A549 (cell line): ENCODE measurements around the gene LMTK3. TPM values are rescaled to one million over a fixed set of nuclear protein-coding genes. Genes with fewer than 3 reads are reported as not detected.

ENCODE experiments used
- ATAC-seq, 2 experiments: fragments of 200-7000 bp in 1 of 2; fragments of >200 bp in 1 of 2; cut with Nextera tagmentation in 1 of 2; cut with Tn5 transposase in 1 of 2; 3 replicates each; pipeline versions ENCODE4 v1.8.0 to v1.9.1; 2018 to 2020; ENCODE audit warnings: mild to moderate bottlenecking in 1 of 2, moderate library complexity in 1 of 2
- CTCF ChIA-PET: fragments of 300-600 bp; sonication (Branson Sonifier 250); formaldehyde crosslinking; extraction: SDS; loops from one replicate; lab custom pipeline; 2021; ENCODE audit warnings: antibody characterized with exemption, inconsistent platforms; lab: Yijun Ruan, JAX
- POLR2A ChIA-PET: fragments of 350-600 bp; formaldehyde crosslinking; extraction: SDS; loops from one replicate; lab custom pipeline; 2021; ENCODE audit warnings: antibody characterized with exemption, inconsistent platforms; lab: Yijun Ruan, JAX
- DNase-seq, 2 experiments: peaks; one replicate each; pipeline versions ENCODE4 v3.0.0 to v3.0.0-alpha.2; 2011 to 2016; ENCODE audit warnings: low read depth in 1 of 2, low spot score in 1 of 2
- FAIRE-seq: peaks from 2 replicates; lab custom pipeline; 2011; peaks lifted over from hg19 to GRCh38; lab: Jason Lieb, UNC
- H3K27ac ChIP-seq, 2 experiments: fragments of >200 bp; sonication (Bioruptor Twin); formaldehyde crosslinking; 3 replicates each; pipeline ENCODE4 v1.5.1; 2016 to 2017
- H3K4me1 ChIP-seq: fragments of >200 bp; sonication (Bioruptor Twin); formaldehyde crosslinking; 3 replicates; pipeline ENCODE4 v1.6.1; 2016
- H3K4me2 ChIP-seq: fragments of >200 bp; sonication (Bioruptor Twin); formaldehyde crosslinking; 3 replicates; pipeline ENCODE4 v1.6.1; 2016
- H3K4me3 ChIP-seq: fragments of >200 bp; sonication (Bioruptor Twin); formaldehyde crosslinking; 3 replicates; pipeline ENCODE4 v1.5.1; 2016
- H3K9me3 ChIP-seq: fragments of >200 bp; sonication (Bioruptor Twin); formaldehyde crosslinking; 3 replicates; pipeline ENCODE4 v1.6.1; 2016
- BCL3 ChIP-seq: fragments of >200 bp; sonication (Bioruptor Twin); formaldehyde crosslinking; IDR thresholded peaks from 3 replicates; pipeline ENCODE4 v1.6.1; 2016
- BHLHE40 ChIP-seq: IDR thresholded peaks from 2 replicates; pipeline ENCODE4 v1.6.1; 2012; ENCODE audit warnings: low read depth, low read length, inconsistent platforms
- CHD4 ChIP-seq: fragments of 200-600 bp; sonication (generic); IDR thresholded peaks from 2 replicates; pipeline ENCODE4 v1.6.1; 2016; ENCODE audit warnings: antibody characterized with exemption, mild to moderate bottlenecking, borderline replicate concordance
- CTCF ChIP-seq: fragments of >200 bp; sonication (Bioruptor Twin); formaldehyde crosslinking; IDR thresholded peaks from 3 replicates; pipeline ENCODE4 v1.5.1; 2016
- EP300 ChIP-seq, 2 experiments: fragments of >200 bp; sonication (Bioruptor Twin); formaldehyde crosslinking; IDR thresholded peaks; 2 replicates in 1 of 2; 3 replicates in 1 of 2; pipeline ENCODE4 v1.6.1; 2016 to 2017
- ESRRA ChIP-seq: fragments of 150-350 bp; IDR thresholded peaks from 2 replicates; pipeline ENCODE4 v1.6.1; 2014; ENCODE audit warnings: mild to moderate bottlenecking, low read length, borderline replicate concordance
- JUNB ChIP-seq: fragments of >200 bp; sonication (Bioruptor Twin); formaldehyde crosslinking; IDR thresholded peaks from 2 replicates; pipeline ENCODE4 v1.6.1; 2016
- KDM1A ChIP-seq: fragments of 200-600 bp; sonication (generic); IDR thresholded peaks from 2 replicates; pipeline ENCODE4 v1.6.1; 2016; ENCODE audit warnings: low read depth, mild to moderate bottlenecking
- MAFK ChIP-seq: fragments of 450-650 bp; IDR thresholded peaks from 2 replicates; pipeline ENCODE4 v1.6.1; 2014; ENCODE audit not compliant: partially characterized antibody
- NFE2L2 ChIP-seq: fragments of 150-350 bp; conservative IDR thresholded peaks from 2 replicates; pipeline ENCODE4 v1.6.1; 2014; ENCODE audit warnings: low read length
- NPAS2 ChIP-seq: fragments of 250-450 bp; sonication (Bioruptor Pico); IDR thresholded peaks from 2 replicates; pipeline ENCODE4 v1.8.0; 2022; ENCODE audit warnings: mild to moderate bottlenecking, moderate library complexity, borderline replicate concordance
- POLR2AphosphoS2 ChIP-seq: conservative IDR thresholded peaks from 2 replicates; pipeline ENCODE4 v1.6.1; 2012; ENCODE audit warnings: low read length, improper control_type of control experiment, inconsistent platforms
- RARB ChIP-seq: fragments of 250-450 bp; sonication (Bioruptor Pico); IDR thresholded peaks from 2 replicates; pipeline ENCODE4 v1.8.0; 2021; ENCODE audit warnings: mild to moderate bottlenecking, moderate library complexity
- RCOR1 ChIP-seq: fragments of 150-350 bp; IDR thresholded peaks from 2 replicates; pipeline ENCODE4 v1.6.1; 2014; ENCODE audit warnings: antibody characterized with exemption, low read length, low read depth
- RFX5 ChIP-seq: fragments of 450-650 bp; IDR thresholded peaks from 2 replicates; pipeline ENCODE4 v1.7.1; 2014; ENCODE audit warnings: antibody characterized with exemption, mild to moderate bottlenecking, moderate library complexity
- SMC3 ChIP-seq: fragments of >200 bp; sonication (Bioruptor Twin); formaldehyde crosslinking; IDR thresholded peaks from 3 replicates; pipeline ENCODE4 v1.6.1; 2018; ENCODE audit warnings: inconsistent platforms
- TFCP2L1 ChIP-seq: fragments of 250-450 bp; sonication (Bioruptor Pico); IDR thresholded peaks from 2 replicates; pipeline ENCODE4 v1.5.0; 2021; ENCODE audit warnings: mild to moderate bottlenecking
- ZC3H11A ChIP-seq: fragments of 450-650 bp; IDR thresholded peaks from 2 replicates; pipeline ENCODE4 v1.6.1; 2014; ENCODE audit warnings: antibody characterized with exemption, mild to moderate bottlenecking
- WGBS: methylation state at CpG from one replicate; pipeline ENCODE4 v1.1.6; 2017; ENCODE audit errors: missing lambda C conversion rate; 5-methylcytosine and 5-hydroxymethylcytosine counted together
- polyA plus RNA-seq, 4 experiments: library from polyadenylated mRNA; depleted of rRNA in 3 of 4; stranded (reverse); fragments of >200 nt; fragmentation: RNase III in 1 of 4; extraction: RNeasy Plus Mini Kit Qiagen cat#74134 plus additional on column Dnase treatment in 1 of 4; gene quantifications; 2 replicates in 3 of 4; 3 replicates in 1 of 4; pipeline ENCODE4 v1.2.3, GENCODE V29; 2011 to 2017
- TF ChIP-seq, protein P1 (sequence below): IDR thresholded peaks from 2 replicates; pipeline ENCODE4 v1.6.1; 2012
- TF ChIP-seq, protein P2 (sequence below): fragments of 250-450 bp; sonication (Bioruptor Pico); IDR thresholded peaks from 2 replicates; pipeline ENCODE4 v1.5.0; 2020; ENCODE audit warnings: low read depth, mild to moderate bottlenecking, moderate library complexity

LMTK3 gene
- polyA plus RNA-seq, 2 of the 4 experiments (the other 2 are of a cell fraction), result 0.62 to 6.1 TPM

- TF ChIP-seq RARB (CRISPR knock-in tag) (no peak), KDM1A (no peak), POLR2AphosphoS2 (no peak), NFE2L2 (no peak), NPAS2 (no peak), JUNB (no peak), RCOR1 (no peak), ESRRA (no peak), BCL3 (no peak)
- TF ChIP-seq, protein P1, sequence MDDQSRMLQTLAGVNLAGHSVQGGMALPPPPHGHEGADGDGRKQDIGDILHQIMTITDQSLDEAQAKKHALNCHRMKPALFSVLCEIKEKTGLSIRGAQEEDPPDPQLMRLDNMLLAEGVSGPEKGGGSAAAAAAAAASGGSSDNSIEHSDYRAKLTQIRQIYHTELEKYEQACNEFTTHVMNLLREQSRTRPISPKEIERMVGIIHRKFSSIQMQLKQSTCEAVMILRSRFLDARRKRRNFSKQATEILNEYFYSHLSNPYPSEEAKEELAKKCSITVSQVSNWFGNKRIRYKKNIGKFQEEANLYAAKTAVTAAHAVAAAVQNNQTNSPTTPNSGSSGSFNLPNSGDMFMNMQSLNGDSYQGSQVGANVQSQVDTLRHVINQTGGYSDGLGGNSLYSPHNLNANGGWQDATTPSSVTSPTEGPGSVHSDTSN, result no peak
- no peak for ATAC-seq
- Histone ChIP-seq H3K4me2 (peak overlapping the region; percentile 8; the same call in 1 of the 3 replicates), H3K27ac (peak overlapping the region in 1 of 2 experiments; percentile 58; a peak in 3 of 6 replicates), H3K9me3 (no peaks in the 10 kb centered on the region), H3K4me3 (no peak overlapping the region), H3K4me1 (peaks cover 31% of the 10 kb centered on the region)
- no peak for DNase-seq
- ChIA-PET CTCF (interaction anchor here (1.1 to 10.2 kb wide), 7 partner anchors 11 to 92 kb away, joined by 3 to 101 read pairs (median 7); no protein-coding TSS in a partner anchor), POLR2A (interaction anchor here (1.0 kb wide), 1 partner anchor 37 kb away, joined by 4 read pairs; no protein-coding TSS in a partner anchor)
- WGBS, result 63% methylated on average over 8 of the region's 8 CpGs
- FAIRE-seq, result no peak
These were observed 4.9 kb upstream of the LMTK3 start for GRCh38 chr19:48516536-48516935.

DNA sequence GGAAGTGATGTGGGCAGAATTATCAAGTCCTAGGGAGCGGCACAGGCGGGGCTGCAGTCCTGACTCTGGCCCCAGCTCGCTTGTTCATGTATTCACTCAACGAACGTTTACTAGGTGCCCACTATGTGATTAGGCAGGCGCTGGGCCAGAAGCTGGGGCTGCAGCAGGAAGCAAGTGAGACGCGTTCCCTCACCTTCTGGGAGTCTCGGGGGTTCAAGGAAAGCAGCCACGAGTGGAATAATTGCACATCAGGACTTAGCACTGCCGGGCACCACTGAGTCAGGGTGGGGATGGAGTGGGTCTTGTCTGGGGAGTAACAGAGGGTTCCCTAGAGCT is 2.5 kb upstream of the LMTK3 start:
- 39% methylated on average over 11 of the region's 11 CpGs for WGBS
- FAIRE-seq (no peak), DNase-seq (no peak), ATAC-seq (no peak)
- ChIA-PET POLR2A (interaction anchor here (0.6 to 1.7 kb wide), 10 partner anchors 8 to 105 kb away, joined by 3 to 16 read pairs (median 5); partner anchors contain the start of gene SPHK2), CTCF (interaction anchor here (0.6 to 10.2 kb wide), 10 partner anchors 9 to 243 kb away, joined by 3 to 101 read pairs (median 6); partner anchors contain the start of gene KDELR1)
- no peak overlapping the region; the same call in 2 of the 3 replicates for H3K4me3 ChIP-seq
- no peak for TF ChIP-seq JUNB
- TF ChIP-seq CTCF, result no peak
- no peak for TF ChIP-seq CHD4
- no peak for TF ChIP-seq TFCP2L1
- TF ChIP-seq ZC3H11A, result no peak
- no peak for TF ChIP-seq EP300 (IDR thresholded peaks at IDR 0.05)
- TF ChIP-seq, protein P2, sequence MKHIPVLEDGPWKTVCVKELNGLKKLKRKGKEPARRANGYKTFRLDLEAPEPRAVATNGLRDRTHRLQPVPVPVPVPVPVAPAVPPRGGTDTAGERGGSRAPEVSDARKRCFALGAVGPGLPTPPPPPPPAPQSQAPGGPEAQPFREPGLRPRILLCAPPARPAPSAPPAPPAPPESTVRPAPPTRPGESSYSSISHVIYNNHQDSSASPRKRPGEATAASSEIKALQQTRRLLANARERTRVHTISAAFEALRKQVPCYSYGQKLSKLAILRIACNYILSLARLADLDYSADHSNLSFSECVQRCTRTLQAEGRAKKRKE (CRISPR knock-in tag), result no peak
- TF ChIP-seq MAFK, result no peak
- TF ChIP-seq KDM1A, result no peak
- TF ChIP-seq SMC3, result no peak
- TF ChIP-seq BHLHE40, result no peak
- no peak for TF ChIP-seq RFX5
- H3K27ac ChIP-seq, result peak overlapping the region; percentile 92 to 93
- peak overlapping the region; percentile 86 for H3K4me2 ChIP-seq
- H3K9me3 ChIP-seq, result no peaks in the 10 kb centered on the region
- peaks cover 34% of the 10 kb centered on the region for H3K4me1 ChIP-seq
